ENCODE measurements around the gene AFF2.

The AFF2 gene

DNA sequence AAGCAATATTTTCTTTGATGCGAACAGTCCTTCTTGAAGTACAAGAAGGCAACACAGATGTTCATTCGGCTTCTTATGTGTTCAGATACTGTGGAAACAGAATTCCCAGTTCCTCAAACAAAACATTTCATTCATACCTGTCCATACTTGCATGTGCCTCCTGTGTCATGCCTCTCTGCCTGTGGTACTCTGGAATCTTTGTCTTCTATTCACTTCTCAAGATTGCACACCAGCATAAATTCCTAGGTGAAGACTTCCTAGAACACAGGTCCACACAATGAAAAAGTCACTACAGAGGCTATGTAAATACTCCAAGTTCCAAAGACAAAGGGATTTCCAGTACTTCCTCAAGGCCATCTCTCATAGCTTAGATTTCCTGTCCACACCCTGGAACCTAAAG is 367.2 kb downstream of the AFF2 start:
- Histone ChIP-seq H3K27ac (ENCODE audit: low read length) (no peak overlapping the region), H3K27me3 (ENCODE audit: low read depth, low read length) (no peaks in the 10 kb centered on the region), H3K9me3 (ENCODE audit: control insufficient read depth in 1 of 2, low read length in 2 of 2) (no peaks in the 10 kb centered on the region), H3K4me3 (ENCODE audit: low read depth in 1 of 2, low read length in 2 of 2) (no peak overlapping the region), H3K4me1 (ENCODE audit: control insufficient read depth in 1 of 2, insufficient read depth in 2 of 2, low read length in 2 of 2) (peaks cover 0 to 4% of the 10 kb centered on the region in 2 donors), H3K36me3 (ENCODE audit: control insufficient read depth in 1 of 2, insufficient read depth in 2 of 2, low read length in 2 of 2) (no peaks in the 10 kb centered on the region)

DNA sequence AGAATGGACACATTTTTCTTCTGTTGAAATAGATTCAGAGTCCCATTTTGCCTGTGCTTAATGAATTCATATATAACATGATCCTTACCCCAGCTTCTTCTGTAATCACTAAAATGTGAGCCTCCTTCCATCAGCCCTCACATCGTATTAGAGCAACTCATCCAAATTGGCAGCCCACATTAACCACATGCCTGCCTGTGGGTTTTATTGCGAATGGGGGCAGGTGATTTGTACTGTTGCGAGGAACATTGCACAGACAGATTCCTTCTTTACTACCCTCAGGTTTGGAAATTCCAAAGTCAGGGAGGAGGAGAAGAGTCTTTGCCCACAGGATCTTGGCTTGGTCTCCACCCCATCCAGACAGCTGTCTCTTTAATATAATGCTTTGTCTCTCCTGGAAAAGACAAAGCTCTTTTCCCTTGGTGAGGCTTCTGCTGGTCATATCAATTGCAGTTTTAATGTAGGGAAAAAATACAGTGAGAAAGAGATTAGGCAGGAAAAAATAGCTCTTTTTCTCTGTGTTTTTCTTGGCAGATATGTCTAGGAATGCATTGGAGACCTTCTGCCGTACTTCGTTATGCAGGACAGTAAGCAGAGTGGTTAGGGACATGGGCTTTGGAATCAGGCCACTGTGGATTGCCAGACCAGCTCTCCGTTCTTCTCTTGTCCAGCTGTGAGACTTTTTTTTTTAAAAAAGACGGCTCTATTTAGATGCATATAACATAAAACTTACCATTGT is 371.2 kb downstream of the AFF2 start:
- H3K4me1 ChIP-seq (ENCODE audit: control insufficient read depth in 1 of 2, insufficient read depth in 2 of 2, low read length in 2 of 2), result peaks cover 0 to 4% of the 10 kb centered on the region in 2 donors
- H3K4me3 ChIP-seq (ENCODE audit: low read depth in 1 of 2, low read length in 2 of 2), result no peak overlapping the region
- no peaks in the 10 kb centered on the region for H3K36me3 ChIP-seq (ENCODE audit: control insufficient read depth in 1 of 2, insufficient read depth in 2 of 2, low read length in 2 of 2)
- no peaks in the 10 kb centered on the region for H3K9me3 ChIP-seq (ENCODE audit: control insufficient read depth in 1 of 2, low read length in 2 of 2)
- H3K27ac ChIP-seq (ENCODE audit: low read length), result no peak overlapping the region
- H3K27me3 ChIP-seq (ENCODE audit: low read depth, low read length), result no peaks in the 10 kb centered on the region

DNA sequence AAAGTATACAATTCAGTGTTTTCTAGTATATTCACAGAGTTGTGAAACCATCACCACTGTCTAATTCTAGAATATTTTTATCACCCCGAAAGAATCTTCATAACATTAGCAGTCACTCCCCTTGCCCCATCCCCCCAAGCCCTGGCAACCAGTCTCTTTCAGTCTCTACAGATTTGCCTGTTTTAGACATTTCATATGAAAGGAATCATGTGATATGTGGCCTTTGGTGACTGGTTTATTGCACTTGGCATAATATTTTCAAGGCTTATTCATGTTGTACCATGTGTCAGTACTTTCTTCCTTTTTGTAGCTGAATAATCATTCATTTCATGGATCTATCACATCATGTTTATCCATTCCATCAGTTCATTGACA is 371.7 kb downstream of the AFF2 start:
- H3K4me1 ChIP-seq (ENCODE audit: control insufficient read depth in 1 of 2, insufficient read depth in 2 of 2, low read length in 2 of 2), result peaks cover 0 to 4% of the 10 kb centered on the region in 2 donors
- no peak overlapping the region for H3K27ac ChIP-seq (ENCODE audit: low read length)
- H3K9me3 ChIP-seq (ENCODE audit: control insufficient read depth in 1 of 2, low read length in 2 of 2), result no peaks in the 10 kb centered on the region

DNA sequence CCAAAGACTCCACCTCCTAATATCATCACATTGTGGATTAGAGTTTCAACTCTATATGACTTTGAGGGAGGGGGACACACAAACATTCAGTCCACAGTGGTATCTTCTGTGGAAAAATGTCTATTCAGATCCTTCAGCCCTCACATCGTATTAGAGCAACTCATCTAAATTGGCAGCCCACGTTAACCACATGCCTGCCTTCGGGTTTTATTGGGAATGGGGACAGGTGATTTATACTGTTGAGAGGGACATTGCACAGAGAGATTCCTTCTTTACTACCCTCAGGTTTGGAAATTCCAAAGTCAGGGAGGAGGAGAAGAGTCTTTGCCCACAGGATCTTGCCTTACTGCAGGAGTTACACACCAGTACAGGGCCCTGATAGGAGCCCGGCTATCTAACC is 372.5 kb downstream of the AFF2 start:
- Histone ChIP-seq H3K27ac (ENCODE audit: low read length) (no peak overlapping the region), H3K27me3 (ENCODE audit: low read depth, low read length) (no peaks in the 10 kb centered on the region), H3K4me3 (ENCODE audit: low read depth in 1 of 2, low read length in 2 of 2) (no peak overlapping the region), H3K4me1 (ENCODE audit: control insufficient read depth in 1 of 2, insufficient read depth in 2 of 2, low read length in 2 of 2) (peaks cover 0 to 4% of the 10 kb centered on the region in 2 donors), H3K36me3 (ENCODE audit: control insufficient read depth in 1 of 2, insufficient read depth in 2 of 2, low read length in 2 of 2) (no peaks in the 10 kb centered on the region), H3K9me3 (ENCODE audit: control insufficient read depth in 1 of 2, low read length in 2 of 2) (no peaks in the 10 kb centered on the region)

More for the DNA sequence above, 371.7 kb downstream of the AFF2 start:
- Histone ChIP-seq H3K4me3 (ENCODE audit: low read depth in 1 of 2, low read length in 2 of 2) (no peak overlapping the region), H3K27me3 (ENCODE audit: low read depth, low read length) (no peaks in the 10 kb centered on the region), H3K36me3 (ENCODE audit: control insufficient read depth in 1 of 2, insufficient read depth in 2 of 2, low read length in 2 of 2) (no peaks in the 10 kb centered on the region)

DNA sequence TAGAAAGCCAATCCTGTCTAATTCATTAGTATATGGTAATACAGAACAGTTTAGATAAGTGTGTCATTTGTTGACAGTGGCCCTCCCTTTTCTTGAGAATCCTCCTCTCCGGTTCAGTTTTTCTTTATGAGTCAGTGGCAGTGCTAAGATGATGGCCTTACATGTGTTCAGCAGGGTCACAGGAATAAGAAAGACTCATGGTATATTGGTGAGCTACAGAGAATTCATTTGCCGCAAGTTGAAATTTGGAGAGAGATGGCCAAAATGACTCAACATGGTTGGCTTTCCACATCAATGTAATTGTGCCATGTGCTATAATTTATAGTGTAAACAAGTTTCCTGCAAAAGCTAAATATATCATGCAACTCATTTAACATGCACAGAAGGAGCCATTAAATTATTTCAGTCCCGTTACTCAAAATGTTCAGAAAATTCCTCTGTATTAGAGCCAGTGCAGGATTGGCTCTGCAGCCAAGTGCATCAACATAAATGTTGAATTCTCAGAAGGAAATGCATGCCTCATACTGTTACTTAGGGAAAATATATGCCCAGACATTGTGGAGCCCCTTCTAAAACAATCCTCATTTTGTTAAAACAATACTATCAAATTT is 374.3 kb downstream of the AFF2 start:
- Histone ChIP-seq H3K36me3 (ENCODE audit: control insufficient read depth in 1 of 2, insufficient read depth in 2 of 2, low read length in 2 of 2) (no peaks in the 10 kb centered on the region), H3K4me3 (ENCODE audit: low read depth in 1 of 2, low read length in 2 of 2) (no peak overlapping the region), H3K27me3 (ENCODE audit: low read depth, low read length) (no peaks in the 10 kb centered on the region), H3K9me3 (ENCODE audit: control insufficient read depth in 1 of 2, low read length in 2 of 2) (no peaks in the 10 kb centered on the region), H3K27ac (ENCODE audit: low read length) (no peak overlapping the region), H3K4me1 (ENCODE audit: control insufficient read depth in 1 of 2, insufficient read depth in 2 of 2, low read length in 2 of 2) (peaks cover 0 to 4% of the 10 kb centered on the region in 2 donors)

DNA sequence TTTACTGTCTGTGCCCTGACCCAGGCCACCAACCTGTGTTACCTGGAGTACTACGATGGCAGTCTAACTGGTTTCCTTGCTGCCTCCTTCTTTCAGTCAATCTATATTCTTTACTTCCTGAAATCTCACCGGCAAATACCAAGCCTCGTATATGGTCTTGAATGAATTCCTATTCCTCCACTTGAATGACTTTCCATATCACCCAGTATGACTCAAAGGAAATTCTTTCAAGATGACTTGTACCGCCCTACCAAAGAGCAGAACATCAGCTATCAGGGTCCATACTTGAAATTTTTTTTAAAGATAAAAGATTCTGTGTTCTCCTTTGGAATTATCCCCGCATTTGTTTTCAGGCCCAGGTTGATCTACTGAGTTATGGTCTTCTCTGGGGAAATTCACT is 378.0 kb downstream of the AFF2 start:
- Histone ChIP-seq H3K36me3 (ENCODE audit: control insufficient read depth in 1 of 2, insufficient read depth in 2 of 2, low read length in 2 of 2) (no peaks in the 10 kb centered on the region), H3K4me1 (ENCODE audit: control insufficient read depth in 1 of 2, insufficient read depth in 2 of 2, low read length in 2 of 2) (no peaks in the 10 kb centered on the region), H3K9me3 (ENCODE audit: control insufficient read depth in 1 of 2, low read length in 2 of 2) (no peaks in the 10 kb centered on the region), H3K4me3 (ENCODE audit: low read depth in 1 of 2, low read length in 2 of 2) (no peak overlapping the region), H3K27me3 (ENCODE audit: low read depth, low read length) (no peaks in the 10 kb centered on the region), H3K27ac (ENCODE audit: low read length) (no peak overlapping the region)

DNA sequence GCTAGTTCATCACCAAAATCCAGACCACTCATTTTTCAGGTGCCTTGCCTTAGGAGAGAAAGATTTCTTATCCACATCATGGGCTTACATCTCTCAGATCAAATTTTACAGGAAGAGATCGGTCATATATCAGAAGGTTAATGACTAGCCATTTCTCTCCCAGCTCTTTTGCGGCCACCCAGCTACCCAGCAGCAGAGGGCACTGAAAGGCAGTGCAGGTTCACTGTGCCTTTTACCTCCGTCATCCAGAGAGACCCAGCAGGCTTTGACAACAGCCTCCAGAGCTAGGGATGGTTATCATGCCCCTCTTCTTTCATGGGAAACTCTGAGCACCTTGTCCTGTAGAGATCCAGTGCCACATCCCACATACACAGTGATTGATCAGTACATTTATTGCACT is 384.8 kb downstream of the AFF2 start:
- Histone ChIP-seq H3K4me1 (ENCODE audit: control insufficient read depth in 1 of 2, insufficient read depth in 2 of 2, low read length in 2 of 2) (no peaks in the 10 kb centered on the region), H3K27ac (ENCODE audit: low read length) (no peak overlapping the region), H3K4me3 (ENCODE audit: low read depth in 1 of 2, low read length in 2 of 2) (no peak overlapping the region), H3K36me3 (ENCODE audit: control insufficient read depth in 1 of 2, insufficient read depth in 2 of 2, low read length in 2 of 2) (no peaks in the 10 kb centered on the region), H3K9me3 (ENCODE audit: control insufficient read depth in 1 of 2, low read length in 2 of 2) (no peaks in the 10 kb centered on the region), H3K27me3 (ENCODE audit: low read depth, low read length) (no peaks in the 10 kb centered on the region)

DNA sequence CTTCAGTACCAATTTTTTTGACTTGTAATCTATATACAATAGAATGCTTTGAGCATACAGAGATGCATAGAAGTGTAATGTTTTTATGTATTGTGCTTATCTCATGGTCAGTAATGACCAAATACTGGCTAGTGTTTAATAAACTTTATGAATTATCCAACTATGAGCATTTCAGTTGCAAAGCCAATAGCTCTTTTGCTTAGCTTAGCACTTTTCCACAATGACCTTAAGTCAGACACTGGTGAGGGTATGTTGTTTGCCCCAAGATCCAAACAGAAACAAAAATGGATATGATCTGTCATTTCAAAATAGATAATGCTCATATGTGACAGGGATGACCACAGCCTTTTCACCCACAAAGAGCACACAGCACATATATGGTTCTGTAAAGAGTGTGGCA is 393.0 kb downstream of the AFF2 start:
- no peaks in the 10 kb centered on the region for H3K27me3 ChIP-seq (ENCODE audit: low read depth, low read length)

GRCh38 chrX:148902581-148902980 is 402.2 kb downstream of the AFF2 start:
- no peaks in the 10 kb centered on the region for H3K27me3 ChIP-seq (ENCODE audit: low read depth, low read length)
- H3K4me1 ChIP-seq (ENCODE audit: control insufficient read depth in 1 of 2, insufficient read depth in 2 of 2, low read length in 2 of 2), result no peaks in the 10 kb centered on the region
- H3K36me3 ChIP-seq (ENCODE audit: control insufficient read depth in 1 of 2, insufficient read depth in 2 of 2, low read length in 2 of 2), result no peaks in the 10 kb centered on the region
- no peak overlapping the region for H3K4me3 ChIP-seq (ENCODE audit: low read depth in 1 of 2, low read length in 2 of 2)
- no peaks in the 10 kb centered on the region for H3K9me3 ChIP-seq (ENCODE audit: control insufficient read depth in 1 of 2, low read length in 2 of 2)
- no peak overlapping the region for H3K27ac ChIP-seq (ENCODE audit: low read length)

More for the DNA sequence above, 393.0 kb downstream of the AFF2 start:
- Histone ChIP-seq H3K9me3 (ENCODE audit: control insufficient read depth in 1 of 2, low read length in 2 of 2) (no peaks in the 10 kb centered on the region), H3K27ac (ENCODE audit: low read length) (no peak overlapping the region), H3K4me1 (ENCODE audit: control insufficient read depth in 1 of 2, insufficient read depth in 2 of 2, low read length in 2 of 2) (no peaks in the 10 kb centered on the region), H3K36me3 (ENCODE audit: control insufficient read depth in 1 of 2, insufficient read depth in 2 of 2, low read length in 2 of 2) (no peaks in the 10 kb centered on the region), H3K4me3 (ENCODE audit: low read depth in 1 of 2, low read length in 2 of 2) (no peak overlapping the region)

DNA sequence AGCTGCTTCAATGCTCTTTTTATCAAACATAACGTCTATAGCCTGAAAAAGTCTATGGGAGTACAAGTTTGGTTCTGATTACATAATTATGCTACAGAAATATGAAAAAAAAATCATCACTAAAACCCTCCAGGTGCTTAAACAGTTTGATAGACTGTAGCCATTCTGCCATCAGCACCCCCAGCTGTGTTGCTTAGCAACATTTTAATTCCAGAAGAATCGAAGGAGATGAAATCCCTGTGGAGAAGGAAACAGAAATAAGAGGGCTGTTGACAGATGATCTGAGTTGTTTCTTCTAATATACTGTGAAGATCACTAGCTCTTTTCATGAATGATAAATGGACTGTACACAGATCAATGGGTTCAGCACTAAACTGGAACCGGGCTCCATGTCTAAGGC is 402.8 kb downstream of the AFF2 start:
- Histone ChIP-seq H3K4me3 (ENCODE audit: low read depth in 1 of 2, low read length in 2 of 2) (no peak overlapping the region), H3K36me3 (ENCODE audit: control insufficient read depth in 1 of 2, insufficient read depth in 2 of 2, low read length in 2 of 2) (no peaks in the 10 kb centered on the region), H3K9me3 (ENCODE audit: control insufficient read depth in 1 of 2, low read length in 2 of 2) (no peaks in the 10 kb centered on the region), H3K4me1 (ENCODE audit: control insufficient read depth in 1 of 2, insufficient read depth in 2 of 2, low read length in 2 of 2) (no peaks in the 10 kb centered on the region), H3K27ac (ENCODE audit: low read length) (no peak overlapping the region), H3K27me3 (ENCODE audit: low read depth, low read length) (no peaks in the 10 kb centered on the region)

DNA sequence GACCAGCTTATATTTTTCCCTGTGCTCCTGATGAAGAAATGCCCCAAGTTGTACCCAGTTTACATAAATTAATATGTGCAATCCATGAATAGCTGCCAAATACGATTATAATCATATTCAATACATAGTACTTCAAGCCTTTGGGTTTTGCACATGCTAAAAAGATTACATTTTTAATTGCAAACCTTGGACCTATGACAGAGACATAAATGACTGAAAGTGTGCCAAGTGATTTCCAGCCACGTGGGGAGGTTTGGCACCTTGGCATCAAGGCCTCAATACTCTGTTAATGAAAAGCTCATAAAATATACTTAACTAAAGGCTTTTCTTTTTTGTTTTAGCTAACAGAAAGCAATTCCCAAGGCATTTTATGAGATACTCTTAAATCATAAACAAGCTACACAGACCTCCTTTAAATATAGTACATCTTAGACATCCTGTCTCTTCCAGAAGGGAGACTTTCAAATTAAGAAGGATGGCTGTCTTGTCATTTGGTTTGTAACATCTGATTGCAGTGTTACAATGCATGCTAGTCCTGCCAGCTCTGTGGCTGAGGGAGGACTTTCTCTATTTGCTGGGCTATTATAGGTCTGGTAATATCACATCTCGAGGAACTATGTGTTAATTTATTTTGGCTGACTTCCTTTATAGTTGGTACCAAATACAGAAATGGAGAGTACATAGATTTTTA is 404.1 kb downstream of the AFF2 start:
- no peaks in the 10 kb centered on the region for H3K4me1 ChIP-seq (ENCODE audit: control insufficient read depth in 1 of 2, insufficient read depth in 2 of 2, low read length in 2 of 2)
- no peaks in the 10 kb centered on the region for H3K36me3 ChIP-seq (ENCODE audit: control insufficient read depth in 1 of 2, insufficient read depth in 2 of 2, low read length in 2 of 2)
- no peaks in the 10 kb centered on the region for H3K9me3 ChIP-seq (ENCODE audit: control insufficient read depth in 1 of 2, low read length in 2 of 2)
- no peak overlapping the region for H3K4me3 ChIP-seq (ENCODE audit: low read depth in 1 of 2, low read length in 2 of 2)
- H3K27me3 ChIP-seq (ENCODE audit: low read depth, low read length), result no peaks in the 10 kb centered on the region
- H3K27ac ChIP-seq (ENCODE audit: low read length), result no peak overlapping the region

All from muscle layer of duodenum (tissue), 2 donors.